ENCODE results near the gene AMFR. TPM values are rescaled to one million over a fixed set of nuclear protein-coding genes. Genes with fewer than 3 reads are reported as not detected.

Gene AMFR
- 10 to 100 TPM; 35.9 to 41.6 TPM for total RNA-seq

DNA sequence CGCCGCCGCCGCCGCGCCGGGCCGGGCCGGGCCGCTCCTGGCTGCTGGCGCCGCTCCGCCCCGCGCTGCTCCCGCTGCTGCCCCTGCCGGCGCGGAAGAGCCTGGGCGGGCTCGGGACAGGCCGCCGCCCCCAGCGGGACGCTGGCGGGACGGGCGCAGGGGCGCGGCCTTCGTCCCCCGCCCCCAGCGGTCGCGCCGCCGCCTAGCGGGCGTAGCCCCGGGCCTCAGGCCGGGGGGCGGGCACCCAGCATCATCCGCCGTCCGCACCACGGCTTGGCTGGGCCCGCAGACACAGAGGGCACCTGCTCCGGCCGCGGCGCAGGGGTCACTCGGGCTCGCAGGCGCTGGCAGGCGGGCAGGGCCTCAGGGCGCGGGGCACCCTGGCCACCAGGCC lies at the start of gene AMFR:
AMFR (minus strand) TSS at position 107 of the 394 bp plus-strand sequence. CDS start 218 bp downstream, outside the sequence.
- intact Hi-C loops (cut with micrococcal nuclease), result no loop called here
- H3K27me3 Mint-ChIP-seq, result no peaks in the 10 kb centered on the region
- peak within 1 kb of the TSS; percentile 67 for H3K27ac Mint-ChIP-seq
- H3K4me1 Mint-ChIP-seq (ENCODE audit: low read depth), result peaks cover 39% of the 10 kb centered on the region
- DNase-seq, result peak; percentile 61
- H3K9me3 Mint-ChIP-seq, result no peaks in the 10 kb centered on the region
- peaks cover 3% of the 10 kb centered on the region for H3K36me3 Mint-ChIP-seq (ENCODE audit: low read depth)
- ATAC-seq, result peak; percentile 98
- H3K4me3 Mint-ChIP-seq, result peak within 1 kb of the TSS; percentile 92
- CTCF ChIA-PET, result interaction anchor here (0.7 kb wide), 1 partner anchor 759 kb away, joined by 4 read pairs; no protein-coding TSS in a partner anchor
- POLR2A ChIA-PET, result no interaction called here
- TF ChIP-seq, protein P1, sequence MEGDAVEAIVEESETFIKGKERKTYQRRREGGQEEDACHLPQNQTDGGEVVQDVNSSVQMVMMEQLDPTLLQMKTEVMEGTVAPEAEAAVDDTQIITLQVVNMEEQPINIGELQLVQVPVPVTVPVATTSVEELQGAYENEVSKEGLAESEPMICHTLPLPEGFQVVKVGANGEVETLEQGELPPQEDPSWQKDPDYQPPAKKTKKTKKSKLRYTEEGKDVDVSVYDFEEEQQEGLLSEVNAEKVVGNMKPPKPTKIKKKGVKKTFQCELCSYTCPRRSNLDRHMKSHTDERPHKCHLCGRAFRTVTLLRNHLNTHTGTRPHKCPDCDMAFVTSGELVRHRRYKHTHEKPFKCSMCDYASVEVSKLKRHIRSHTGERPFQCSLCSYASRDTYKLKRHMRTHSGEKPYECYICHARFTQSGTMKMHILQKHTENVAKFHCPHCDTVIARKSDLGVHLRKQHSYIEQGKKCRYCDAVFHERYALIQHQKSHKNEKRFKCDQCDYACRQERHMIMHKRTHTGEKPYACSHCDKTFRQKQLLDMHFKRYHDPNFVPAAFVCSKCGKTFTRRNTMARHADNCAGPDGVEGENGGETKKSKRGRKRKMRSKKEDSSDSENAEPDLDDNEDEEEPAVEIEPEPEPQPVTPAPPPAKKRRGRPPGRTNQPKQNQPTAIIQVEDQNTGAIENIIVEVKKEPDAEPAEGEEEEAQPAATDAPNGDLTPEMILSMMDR (IDR thresholded peaks at IDR 0.05), result peak; percentile 58

DNA sequence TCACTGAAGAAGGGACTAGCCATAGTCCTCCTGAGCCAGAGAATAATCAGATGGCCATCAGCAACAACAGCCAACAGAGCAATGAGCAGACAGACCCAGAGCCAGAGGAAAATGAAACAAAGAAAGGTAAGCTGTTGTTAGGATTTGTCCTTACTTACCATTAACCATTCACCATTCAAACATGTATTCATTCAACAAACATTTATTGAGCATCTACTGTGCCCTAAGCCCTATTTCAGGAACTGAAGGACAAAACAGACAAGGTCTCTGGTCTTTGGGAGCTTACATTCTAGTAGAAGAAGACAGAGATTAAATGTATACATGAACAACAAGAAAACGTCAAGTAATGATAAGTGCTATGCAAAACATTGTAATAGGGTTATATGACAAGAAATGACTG lies 45.3 kb upstream of the AMFR start:
- ChIA-PET POLR2A (interaction anchor here (0.6 to 1.4 kb wide), 3 partner anchors 10 to 140 kb away, joined by 3 read pairs; no protein-coding TSS in a partner anchor), CTCF (interaction anchor here (0.7 kb wide), 1 partner anchor 17 kb away, joined by 3 read pairs; no protein-coding TSS in a partner anchor)
- TF ChIP-seq, protein P1 (IDR thresholded peaks at IDR 0.05), result no peak
- H3K9me3 Mint-ChIP-seq, result no peaks in the 10 kb centered on the region
- intact Hi-C loops (cut with micrococcal nuclease), result no loop called here
- ATAC-seq (no peak), DNase-seq (no peak)
- no peaks in the 10 kb centered on the region for H3K27me3 Mint-ChIP-seq
- H3K4me3 Mint-ChIP-seq, result no peak overlapping the region
- no peak overlapping the region for H3K27ac Mint-ChIP-seq
- H3K36me3 Mint-ChIP-seq (ENCODE audit: low read depth), result peaks cover 56% of the 10 kb centered on the region
- no peaks in the 10 kb centered on the region for H3K4me1 Mint-ChIP-seq (ENCODE audit: low read depth)

DNA sequence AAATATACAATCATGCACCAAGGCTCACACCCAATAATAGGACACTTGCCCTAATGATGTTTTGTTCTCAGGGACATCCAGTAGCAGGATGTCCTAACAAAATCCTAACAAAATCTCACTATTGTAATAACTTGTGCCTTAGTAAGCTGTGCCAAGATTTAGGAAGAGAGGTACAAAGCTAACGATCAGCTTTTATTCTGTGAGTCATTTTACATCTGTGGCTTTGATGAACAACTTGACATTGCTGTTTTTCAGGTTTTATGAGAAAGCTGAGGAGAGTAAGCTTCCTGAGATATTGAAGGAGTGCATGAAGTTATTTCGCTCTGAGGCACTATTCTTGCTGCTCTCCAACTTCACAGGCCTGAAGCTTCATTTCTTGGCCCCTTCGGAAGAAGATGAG lies 44.9 kb upstream of the AMFR start:
- TF ChIP-seq, protein P1 (IDR thresholded peaks at IDR 0.05), result no peak
- intact Hi-C loops (cut with micrococcal nuclease), result no loop called here
- H3K27me3 Mint-ChIP-seq, result no peaks in the 10 kb centered on the region
- ChIA-PET CTCF (no interaction called here), POLR2A (interaction anchor here (0.6 to 1.4 kb wide), 3 partner anchors 10 to 140 kb away, joined by 3 read pairs; no protein-coding TSS in a partner anchor)
- peaks cover 56% of the 10 kb centered on the region for H3K36me3 Mint-ChIP-seq (ENCODE audit: low read depth)
- no peaks in the 10 kb centered on the region for H3K9me3 Mint-ChIP-seq
- DNase-seq (no peak), ATAC-seq (no peak)
- H3K4me1 Mint-ChIP-seq (ENCODE audit: low read depth), result no peaks in the 10 kb centered on the region
- no peak overlapping the region for H3K4me3 Mint-ChIP-seq
- peak overlapping the region; percentile 13 for H3K27ac Mint-ChIP-seq

DNA sequence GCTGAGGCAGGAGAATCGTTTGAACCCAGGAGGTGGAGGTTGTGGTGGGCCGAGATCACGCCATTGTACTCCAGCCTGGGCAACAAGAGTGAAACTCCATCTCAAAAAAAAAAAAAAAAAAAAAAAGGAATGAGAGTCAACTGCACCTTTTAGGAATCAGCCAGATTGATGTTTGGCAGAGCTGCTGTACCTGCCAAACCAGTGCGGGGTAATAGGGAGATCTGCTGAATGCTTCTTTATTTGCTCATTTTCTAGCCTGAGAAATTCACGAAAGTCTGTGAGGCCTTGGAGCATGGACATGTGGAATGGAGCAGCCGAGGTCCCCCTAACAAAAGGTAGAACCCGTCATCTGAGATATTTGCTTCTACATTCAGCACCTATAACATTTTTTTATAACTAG lies 44.4 kb upstream of the AMFR start:
- peak overlapping the region; percentile 13 for H3K27ac Mint-ChIP-seq
- DNase-seq (no peak), ATAC-seq (no peak)
- peaks cover 52% of the 10 kb centered on the region for H3K36me3 Mint-ChIP-seq (ENCODE audit: low read depth)
- no peak overlapping the region for H3K4me3 Mint-ChIP-seq
- intact Hi-C loops (cut with micrococcal nuclease), result no loop called here
- H3K27me3 Mint-ChIP-seq, result no peaks in the 10 kb centered on the region
- H3K4me1 Mint-ChIP-seq (ENCODE audit: low read depth), result no peaks in the 10 kb centered on the region
- ChIA-PET POLR2A (interaction anchor here (0.6 to 1.4 kb wide), 3 partner anchors 9 to 141 kb away, joined by 3 read pairs; no protein-coding TSS in a partner anchor), CTCF (no interaction called here)
- TF ChIP-seq, protein P1 (IDR thresholded peaks at IDR 0.05), result no peak
- no peaks in the 10 kb centered on the region for H3K9me3 Mint-ChIP-seq

DNA sequence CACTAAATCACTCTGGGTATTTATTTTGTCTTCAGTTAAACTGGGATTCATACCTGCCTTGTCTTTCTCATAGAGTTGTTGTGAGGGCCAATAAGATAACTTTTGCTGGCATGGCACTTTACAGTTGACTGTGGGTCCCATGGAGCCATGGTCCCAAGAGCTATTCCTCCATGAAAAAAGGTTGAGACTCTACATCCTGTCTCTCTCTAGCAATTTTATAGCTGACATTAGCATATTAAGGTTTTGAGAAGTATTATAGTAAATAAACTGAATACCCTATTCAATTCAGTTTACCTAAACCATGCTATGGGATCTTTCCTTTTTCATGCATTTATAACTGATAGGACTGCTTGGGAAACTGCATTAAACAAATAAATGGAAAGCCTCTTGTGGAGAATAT lies 43.5 kb upstream of the AMFR start:
- H3K36me3 Mint-ChIP-seq (ENCODE audit: low read depth), result peaks cover 57% of the 10 kb centered on the region
- no peaks in the 10 kb centered on the region for H3K9me3 Mint-ChIP-seq
- TF ChIP-seq, protein P1 (IDR thresholded peaks at IDR 0.05), result no peak
- ATAC-seq (no peak), DNase-seq (no peak)
- no peak overlapping the region for H3K27ac Mint-ChIP-seq
- ChIA-PET POLR2A (no interaction called here), CTCF (no interaction called here)
- H3K27me3 Mint-ChIP-seq, result no peaks in the 10 kb centered on the region
- no peak overlapping the region for H3K4me3 Mint-ChIP-seq
- no peaks in the 10 kb centered on the region for H3K4me1 Mint-ChIP-seq (ENCODE audit: low read depth)
- intact Hi-C loops (cut with micrococcal nuclease), result no loop called here

Measured in activated CD8-positive, alpha-beta T cell treated with anti-CD3 and anti-CD28 coated beads for 36 hours (primary cell).